GM23338 (cell line): ENCODE results near the gene CHP2. TPM values are rescaled to one million over a fixed set of nuclear protein-coding genes. Genes with fewer than 3 reads are reported as not detected.

Experiments
- ATAC-seq: fragments of 200-7000 bp; cut with Tn5 transposase; 3 replicates; pipeline ENCODE4 v1.9.1; 2020
- DNase-seq: peaks from one replicate; pipeline ENCODE4 v3.0.0-alpha.2; 2015; ENCODE audit warnings: low spot score
- H2AFZ ChIP-seq: fragments of 200-600 bp; sonication (generic); 2 replicates; pipeline ENCODE4 v1.8.0; 2016; ENCODE audit warnings: antibody characterized with exemption, mild to moderate bottlenecking, moderate library complexity
- H3F3A ChIP-seq: fragments of 200-600 bp; sonication (generic); replicated peaks from 2 replicates; pipeline ENCODE4 v1.8.0; 2017; ENCODE audit warnings: antibody characterized with exemption, mixed run types, low read depth
- H3K27ac ChIP-seq: fragments of 200-600 bp; sonication (generic); 2 replicates; pipeline ENCODE4 v1.6.1; 2016; ENCODE audit warnings: low read depth
- H3K27me3 ChIP-seq: fragments of 200-600 bp; sonication (generic); 2 replicates; pipeline ENCODE4 v1.8.0; 2016; ENCODE audit warnings: mild to moderate bottlenecking, mixed run types, moderate library complexity; ENCODE audit not compliant: insufficient read depth
- H3K36me3 ChIP-seq: fragments of 200-600 bp; sonication (generic); 2 replicates; pipeline ENCODE4 v1.8.0; 2016; ENCODE audit warnings: mild to moderate bottlenecking; ENCODE audit not compliant: insufficient read depth
- H3K4me1 ChIP-seq: fragments of 200-600 bp; sonication (generic); 2 replicates; pipeline ENCODE4 v1.8.0; 2016; ENCODE audit warnings: mild to moderate bottlenecking, moderate library complexity; ENCODE audit not compliant: insufficient read depth
- H3K4me2 ChIP-seq: fragments of 200-600 bp; sonication (generic); 2 replicates; pipeline ENCODE4 v1.7.1; 2017; ENCODE audit warnings: mixed run types
- H3K4me3 ChIP-seq: fragments of 200-600 bp; sonication (generic); 2 replicates; pipeline ENCODE4 v1.6.1; 2016; ENCODE audit warnings: mixed run types
- H3K79me2 ChIP-seq: fragments of 200-600 bp; sonication (generic); replicated peaks from 2 replicates; pipeline ENCODE4 v1.8.0; 2017; ENCODE audit warnings: mild to moderate bottlenecking; ENCODE audit not compliant: insufficient read depth
- H3K9me2 ChIP-seq: fragments of 200-600 bp; sonication (generic); 2 replicates; pipeline ENCODE4 v1.8.0; 2017; ENCODE audit not compliant: insufficient read depth
- H4K20me1 ChIP-seq: fragments of 200-600 bp; sonication (generic); replicated peaks from 2 replicates; pipeline ENCODE4 v1.8.0; 2017; ENCODE audit warnings: mild to moderate bottlenecking; ENCODE audit not compliant: insufficient read depth
- H3K27ac Mint-ChIP-seq: 2 replicates; pipeline ENCODE4 v1.8.0; 2020; ENCODE audit warnings: inconsistent platforms, mild to moderate bottlenecking, moderate library complexity, mixed read lengths
- H3K27me3 Mint-ChIP-seq: 3 replicates; pipeline ENCODE4 v1.8.0; 2022; ENCODE audit warnings: low read depth, mild to moderate bottlenecking, moderate library complexity, mixed read lengths, inconsistent platforms; ENCODE audit not compliant: insufficient read depth, poor library complexity
- H3K36me3 Mint-ChIP-seq: 3 replicates; pipeline ENCODE4 v1.8.0; 2021; ENCODE audit warnings: low read depth, mild to moderate bottlenecking, inconsistent platforms, moderate library complexity, mixed read lengths
- H3K4me1 Mint-ChIP-seq: 3 replicates; pipeline ENCODE4 v1.8.0; 2020; ENCODE audit warnings: mild to moderate bottlenecking, inconsistent platforms, mixed read lengths
- H3K4me3 Mint-ChIP-seq: 3 replicates; pipeline ENCODE4 v1.8.0; 2021; ENCODE audit warnings: moderate library complexity, mild to moderate bottlenecking, inconsistent platforms, mixed read lengths
- H3K9me3 Mint-ChIP-seq: 3 replicates; pipeline ENCODE4 v1.8.0; 2020; ENCODE audit warnings: moderate library complexity, mild to moderate bottlenecking, inconsistent platforms, mixed read lengths
- CREB1 ChIP-seq: fragments of 250-450 bp; sonication (Bioruptor Pico); IDR thresholded peaks from 2 replicates; pipeline ENCODE4 v1.5.0; 2020; ENCODE audit warnings: low read depth, mild to moderate bottlenecking, moderate library complexity
- ETS1 ChIP-seq: IDR thresholded peaks from 2 replicates; pipeline ENCODE4 v1.6.1; 2016; ENCODE audit warnings: antibody characterized with exemption
- EZH2 ChIP-seq: fragments of 200-600 bp; sonication (generic); IDR thresholded peaks from one replicate; pipeline ENCODE4 v1.8.0; 2017; ENCODE audit warnings: antibody characterized with exemption, mild to moderate bottlenecking, low read depth; ENCODE audit not compliant: unreplicated experiment
- EZH2phosphoT487 ChIP-seq: fragments of 200-600 bp; sonication (generic); IDR thresholded peaks from one replicate; pipeline ENCODE4 v1.8.1; 2018; ENCODE audit warnings: antibody characterized with exemption; ENCODE audit not compliant: unreplicated experiment
- JUNB ChIP-seq: IDR thresholded peaks from one replicate; pipeline ENCODE4 v1.6.1; 2016; ENCODE audit warnings: antibody characterized with exemption; ENCODE audit not compliant: unreplicated experiment
- NANOG ChIP-seq: IDR thresholded peaks from 2 replicates; pipeline ENCODE4 v1.6.1; 2016; ENCODE audit warnings: antibody characterized with exemption, borderline replicate concordance
- POLR2AphosphoS5 ChIP-seq: IDR thresholded peaks from 2 replicates; pipeline ENCODE4 v1.6.1; 2016; ENCODE audit warnings: antibody characterized with exemption, low read depth
- REST ChIP-seq: IDR thresholded peaks from one replicate; pipeline ENCODE4 v1.6.1; 2018; ENCODE audit warnings: antibody characterized with exemption; ENCODE audit not compliant: unreplicated experiment
- STAT1 ChIP-seq: IDR thresholded peaks from one replicate; pipeline ENCODE4 v1.6.1; 2016; ENCODE audit warnings: antibody characterized with exemption; ENCODE audit not compliant: unreplicated experiment
- ZNF114 ChIP-seq: fragments of 250-450 bp; sonication (Bioruptor Pico); IDR thresholded peaks from 2 replicates; pipeline ENCODE4 v1.5.0; 2020; ENCODE audit warnings: mild to moderate bottlenecking, moderate library complexity
- ZNF331 ChIP-seq: fragments of 250-450 bp; sonication (Bioruptor Pico); IDR thresholded peaks from 2 replicates; pipeline ENCODE4 v1.5.0; 2020; ENCODE audit warnings: low read depth, mild to moderate bottlenecking, moderate library complexity
- polyA plus RNA-seq: library from polyadenylated mRNA; unstranded; fragments of >200 nt; fragmentation: Nextera tagmentation; extraction: Ambion mirVana; gene quantifications from 2 replicates; pipeline ENCODE4 v1.2.1, GENCODE V29; 2016
- total RNA-seq: library from RNA; depleted of rRNA; stranded (reverse); fragments of >200 nt; shearing (Covaris generic); gene quantifications from 2 replicates; pipeline ENCODE4 v1.2.3, GENCODE V29; 2014
- TF ChIP-seq, protein P1 (sequence below): fragments of 250-450 bp; sonication (Bioruptor Pico); IDR thresholded peaks from 2 replicates; pipeline ENCODE4 v1.5.0; 2020; ENCODE audit warnings: mild to moderate bottlenecking, moderate library complexity
- TF ChIP-seq, protein P2 (sequence below), 2 experiments: fragments of 200-600 bp in 1 of 2; sonication (generic) in 1 of 2; conservative IDR thresholded peaks; 2 replicates each; pipeline versions ENCODE4 v1.5.1 to v1.6.1; 2016 to 2017; ENCODE audit warnings: antibody characterized with exemption in 2 of 2, low read depth in 2 of 2, mild to moderate bottlenecking in 2 of 2, moderate library complexity in 1 of 2

The CHP2 gene
- total and polyA plus RNA-seq, 2 experiments from 2014 or later = 2.3 to 3.7 TPM

DNA sequence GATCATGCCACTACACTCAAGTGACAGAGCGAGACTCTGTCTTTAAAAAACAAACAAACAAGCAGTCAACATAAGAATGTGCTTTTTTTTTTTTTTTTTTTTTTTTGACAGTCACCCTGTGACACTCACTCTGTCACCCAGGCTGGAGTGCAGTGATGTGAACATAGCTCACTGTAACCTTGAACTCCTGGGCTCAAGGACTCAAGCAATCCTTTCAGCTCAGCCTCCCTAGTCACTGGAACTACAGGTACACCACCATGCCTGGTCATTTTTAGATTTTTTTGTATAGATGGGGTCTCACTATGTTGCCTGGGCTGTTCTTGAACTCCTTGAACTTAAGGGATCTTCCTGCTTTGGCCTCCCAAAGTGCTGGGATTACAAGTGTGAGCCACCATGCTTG is 15.3 kb upstream of the CHP2 start:
- H3F3A ChIP-seq = no peaks in the 10 kb centered on the region
- no peaks in the 10 kb centered on the region for H3K4me1 ChIP-seq
- Mint-ChIP-seq H3K9me3 (no peaks in the 10 kb centered on the region), H3K36me3 (no peaks in the 10 kb centered on the region), H3K27me3 (peaks cover 3% of the 10 kb centered on the region), H3K4me3 (no peak overlapping the region), H3K27ac (no peak overlapping the region), H3K4me1 (no peaks in the 10 kb centered on the region)
- ATAC-seq (no peak), DNase-seq (no peak)
- H2AFZ ChIP-seq = no peak overlapping the region
- H3K27me3 ChIP-seq = no peaks in the 10 kb centered on the region
- no peaks in the 10 kb centered on the region for H3K9me2 ChIP-seq
- no peak overlapping the region for H3K27ac ChIP-seq
- no peak overlapping the region for H3K4me2 ChIP-seq
- no peaks in the 10 kb centered on the region for H3K79me2 ChIP-seq
- no peak for TF ChIP-seq EZH2
- TF ChIP-seq CREB1 (CRISPR knock-in tag) = no peak
- TF ChIP-seq NANOG = no peak
- TF ChIP-seq ETS1 = no peak
- TF ChIP-seq, protein P1, sequence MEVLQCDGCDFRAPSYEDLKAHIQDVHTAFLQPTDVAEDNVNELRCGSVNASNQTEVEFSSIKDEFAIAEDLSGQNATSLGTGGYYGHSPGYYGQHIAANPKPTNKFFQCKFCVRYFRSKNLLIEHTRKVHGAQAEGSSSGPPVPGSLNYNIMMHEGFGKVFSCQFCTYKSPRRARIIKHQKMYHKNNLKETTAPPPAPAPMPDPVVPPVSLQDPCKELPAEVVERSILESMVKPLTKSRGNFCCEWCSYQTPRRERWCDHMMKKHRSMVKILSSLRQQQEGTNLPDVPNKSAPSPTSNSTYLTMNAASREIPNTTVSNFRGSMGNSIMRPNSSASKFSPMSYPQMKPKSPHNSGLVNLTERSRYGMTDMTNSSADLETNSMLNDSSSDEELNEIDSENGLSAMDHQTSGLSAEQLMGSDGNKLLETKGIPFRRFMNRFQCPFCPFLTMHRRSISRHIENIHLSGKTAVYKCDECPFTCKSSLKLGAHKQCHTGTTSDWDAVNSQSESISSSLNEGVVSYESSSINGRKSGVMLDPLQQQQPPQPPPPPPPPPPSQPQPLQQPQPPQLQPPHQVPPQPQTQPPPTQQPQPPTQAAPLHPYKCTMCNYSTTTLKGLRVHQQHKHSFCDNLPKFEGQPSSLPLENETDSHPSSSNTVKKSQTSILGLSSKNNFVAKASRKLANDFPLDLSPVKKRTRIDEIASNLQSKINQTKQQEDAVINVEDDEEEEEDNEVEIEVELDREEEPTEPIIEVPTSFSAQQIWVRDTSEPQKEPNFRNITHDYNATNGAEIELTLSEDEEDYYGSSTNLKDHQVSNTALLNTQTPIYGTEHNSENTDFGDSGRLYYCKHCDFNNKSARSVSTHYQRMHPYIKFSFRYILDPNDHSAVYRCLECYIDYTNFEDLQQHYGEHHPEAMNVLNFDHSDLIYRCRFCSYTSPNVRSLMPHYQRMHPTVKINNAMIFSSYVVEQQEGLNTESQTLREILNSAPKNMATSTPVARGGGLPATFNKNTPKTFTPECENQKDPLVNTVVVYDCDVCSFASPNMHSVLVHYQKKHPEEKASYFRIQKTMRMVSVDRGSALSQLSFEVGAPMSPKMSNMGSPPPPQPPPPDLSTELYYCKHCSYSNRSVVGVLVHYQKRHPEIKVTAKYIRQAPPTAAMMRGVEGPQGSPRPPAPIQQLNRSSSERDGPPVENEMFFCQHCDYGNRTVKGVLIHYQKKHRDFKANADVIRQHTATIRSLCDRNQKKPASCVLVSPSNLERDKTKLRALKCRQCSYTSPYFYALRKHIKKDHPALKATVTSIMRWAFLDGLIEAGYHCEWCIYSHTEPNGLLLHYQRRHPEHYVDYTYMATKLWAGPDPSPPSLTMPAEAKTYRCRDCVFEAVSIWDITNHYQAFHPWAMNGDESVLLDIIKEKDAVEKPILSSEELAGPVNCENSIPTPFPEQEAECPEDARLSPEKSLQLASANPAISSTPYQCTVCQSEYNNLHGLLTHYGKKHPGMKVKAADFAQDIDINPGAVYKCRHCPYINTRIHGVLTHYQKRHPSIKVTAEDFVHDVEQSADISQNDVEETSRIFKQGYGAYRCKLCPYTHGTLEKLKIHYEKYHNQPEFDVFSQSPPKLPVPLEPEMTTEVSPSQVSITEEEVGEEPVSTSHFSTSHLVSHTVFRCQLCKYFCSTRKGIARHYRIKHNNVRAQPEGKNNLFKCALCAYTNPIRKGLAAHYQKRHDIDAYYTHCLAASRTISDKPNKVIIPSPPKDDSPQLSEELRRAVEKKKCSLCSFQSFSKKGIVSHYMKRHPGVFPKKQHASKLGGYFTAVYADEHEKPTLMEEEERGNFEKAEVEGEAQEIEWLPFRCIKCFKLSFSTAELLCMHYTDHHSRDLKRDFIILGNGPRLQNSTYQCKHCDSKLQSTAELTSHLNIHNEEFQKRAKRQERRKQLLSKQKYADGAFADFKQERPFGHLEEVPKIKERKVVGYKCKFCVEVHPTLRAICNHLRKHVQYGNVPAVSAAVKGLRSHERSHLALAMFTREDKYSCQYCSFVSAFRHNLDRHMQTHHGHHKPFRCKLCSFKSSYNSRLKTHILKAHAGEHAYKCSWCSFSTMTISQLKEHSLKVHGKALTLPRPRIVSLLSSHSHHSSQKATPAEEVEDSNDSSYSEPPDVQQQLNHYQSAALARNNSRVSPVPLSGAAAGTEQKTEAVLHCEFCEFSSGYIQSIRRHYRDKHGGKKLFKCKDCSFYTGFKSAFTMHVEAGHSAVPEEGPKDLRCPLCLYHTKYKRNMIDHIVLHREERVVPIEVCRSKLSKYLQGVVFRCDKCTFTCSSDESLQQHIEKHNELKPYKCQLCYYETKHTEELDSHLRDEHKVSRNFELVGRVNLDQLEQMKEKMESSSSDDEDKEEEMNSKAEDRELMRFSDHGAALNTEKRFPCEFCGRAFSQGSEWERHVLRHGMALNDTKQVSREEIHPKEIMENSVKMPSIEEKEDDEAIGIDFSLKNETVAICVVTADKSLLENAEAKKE = no peak
- no peak for TF ChIP-seq ZNF114 (CRISPR knock-in tag)
- no peak for TF ChIP-seq REST
- TF ChIP-seq EZH2phosphoT487 = no peak
- no peak for TF ChIP-seq STAT1
- no peak for TF ChIP-seq POLR2AphosphoS5
- TF ChIP-seq JUNB = no peak
- TF ChIP-seq, protein P2, sequence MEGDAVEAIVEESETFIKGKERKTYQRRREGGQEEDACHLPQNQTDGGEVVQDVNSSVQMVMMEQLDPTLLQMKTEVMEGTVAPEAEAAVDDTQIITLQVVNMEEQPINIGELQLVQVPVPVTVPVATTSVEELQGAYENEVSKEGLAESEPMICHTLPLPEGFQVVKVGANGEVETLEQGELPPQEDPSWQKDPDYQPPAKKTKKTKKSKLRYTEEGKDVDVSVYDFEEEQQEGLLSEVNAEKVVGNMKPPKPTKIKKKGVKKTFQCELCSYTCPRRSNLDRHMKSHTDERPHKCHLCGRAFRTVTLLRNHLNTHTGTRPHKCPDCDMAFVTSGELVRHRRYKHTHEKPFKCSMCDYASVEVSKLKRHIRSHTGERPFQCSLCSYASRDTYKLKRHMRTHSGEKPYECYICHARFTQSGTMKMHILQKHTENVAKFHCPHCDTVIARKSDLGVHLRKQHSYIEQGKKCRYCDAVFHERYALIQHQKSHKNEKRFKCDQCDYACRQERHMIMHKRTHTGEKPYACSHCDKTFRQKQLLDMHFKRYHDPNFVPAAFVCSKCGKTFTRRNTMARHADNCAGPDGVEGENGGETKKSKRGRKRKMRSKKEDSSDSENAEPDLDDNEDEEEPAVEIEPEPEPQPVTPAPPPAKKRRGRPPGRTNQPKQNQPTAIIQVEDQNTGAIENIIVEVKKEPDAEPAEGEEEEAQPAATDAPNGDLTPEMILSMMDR (conservative IDR thresholded peaks at IDR 0.05; ENCODE audit: low read depth in 2 of 2) = no peak
- no peak for TF ChIP-seq ZNF331 (CRISPR knock-in tag)
- H3K4me3 ChIP-seq = no peak overlapping the region
- H3K36me3 ChIP-seq = no peaks in the 10 kb centered on the region
- no peaks in the 10 kb centered on the region; the same call in 1 of the 2 replicates for H4K20me1 ChIP-seq
